Measurements from ENCODE around the gene RPL39L.

RPL39L gene

DNA sequence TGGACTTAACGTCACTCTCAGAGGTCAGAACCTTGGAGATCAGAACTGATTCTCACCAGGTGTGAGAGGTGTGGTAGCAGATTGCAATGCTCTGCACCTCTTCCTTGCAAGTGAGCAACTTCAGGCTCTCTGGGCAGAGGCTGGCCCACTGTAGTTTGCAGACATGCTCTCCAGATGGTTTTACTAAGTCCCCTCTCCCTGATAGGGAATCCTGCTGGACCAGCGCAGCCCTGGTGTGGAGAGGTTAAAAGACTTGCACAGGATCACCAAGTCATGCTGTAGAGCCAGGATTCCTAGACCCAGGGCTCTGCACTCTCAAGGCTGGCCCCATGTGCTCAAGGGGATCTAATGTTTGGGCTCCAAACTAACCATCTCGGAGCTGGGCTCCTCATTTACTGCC lies 62.2 kb downstream of the RPL39L start:
- TF ChIP-seq SALL2 (tag by site-specific recombination; IDR thresholded peaks at IDR 0.05; ENCODE audit: borderline replicate concordance) (no peak), ZNF548 (tag by site-specific recombination; IDR thresholded peaks at IDR 0.05) (no peak), ZNF174 (tag by site-specific recombination; IDR thresholded peaks at IDR 0.05) (no peak), ZNF169 (tag by site-specific recombination; IDR thresholded peaks at IDR 0.05) (no peak), ZNF133 (tag by site-specific recombination; IDR thresholded peaks at IDR 0.05) (no peak), ZNF768 (tag by site-specific recombination; IDR thresholded peaks at IDR 0.05) (no peak), KLF10 (tag by site-specific recombination; IDR thresholded peaks at IDR 0.05) (no peak), FEZF1 (tag by site-specific recombination; IDR thresholded peaks at IDR 0.05) (no peak), ZNF266 (tag by site-specific recombination; IDR thresholded peaks at IDR 0.05; ENCODE audit: low read depth) (no peak), TRIM28 (IDR thresholded peaks at IDR 0.05; ENCODE audit: borderline replicate concordance, low read length) (no peak), ZNF433 (tag by site-specific recombination; IDR thresholded peaks at IDR 0.05; ENCODE audit: low read depth) (no peak), GLI2 (tag by site-specific recombination; IDR thresholded peaks at IDR 0.05; ENCODE audit: borderline replicate concordance, low read depth) (no peak), ZNF23 (tag by site-specific recombination; IDR thresholded peaks at IDR 0.05; ENCODE audit: borderline replicate concordance) (no peak), ZNF658 (tag by site-specific recombination; IDR thresholded peaks at IDR 0.05) (no peak), BCL11A (tag by site-specific recombination; IDR thresholded peaks at IDR 0.05; ENCODE audit: low read depth) (no peak), ZFP41 (tag by site-specific recombination; IDR thresholded peaks at IDR 0.05; ENCODE audit: borderline replicate concordance) (no peak)
- TF ChIP-seq, protein P1, sequence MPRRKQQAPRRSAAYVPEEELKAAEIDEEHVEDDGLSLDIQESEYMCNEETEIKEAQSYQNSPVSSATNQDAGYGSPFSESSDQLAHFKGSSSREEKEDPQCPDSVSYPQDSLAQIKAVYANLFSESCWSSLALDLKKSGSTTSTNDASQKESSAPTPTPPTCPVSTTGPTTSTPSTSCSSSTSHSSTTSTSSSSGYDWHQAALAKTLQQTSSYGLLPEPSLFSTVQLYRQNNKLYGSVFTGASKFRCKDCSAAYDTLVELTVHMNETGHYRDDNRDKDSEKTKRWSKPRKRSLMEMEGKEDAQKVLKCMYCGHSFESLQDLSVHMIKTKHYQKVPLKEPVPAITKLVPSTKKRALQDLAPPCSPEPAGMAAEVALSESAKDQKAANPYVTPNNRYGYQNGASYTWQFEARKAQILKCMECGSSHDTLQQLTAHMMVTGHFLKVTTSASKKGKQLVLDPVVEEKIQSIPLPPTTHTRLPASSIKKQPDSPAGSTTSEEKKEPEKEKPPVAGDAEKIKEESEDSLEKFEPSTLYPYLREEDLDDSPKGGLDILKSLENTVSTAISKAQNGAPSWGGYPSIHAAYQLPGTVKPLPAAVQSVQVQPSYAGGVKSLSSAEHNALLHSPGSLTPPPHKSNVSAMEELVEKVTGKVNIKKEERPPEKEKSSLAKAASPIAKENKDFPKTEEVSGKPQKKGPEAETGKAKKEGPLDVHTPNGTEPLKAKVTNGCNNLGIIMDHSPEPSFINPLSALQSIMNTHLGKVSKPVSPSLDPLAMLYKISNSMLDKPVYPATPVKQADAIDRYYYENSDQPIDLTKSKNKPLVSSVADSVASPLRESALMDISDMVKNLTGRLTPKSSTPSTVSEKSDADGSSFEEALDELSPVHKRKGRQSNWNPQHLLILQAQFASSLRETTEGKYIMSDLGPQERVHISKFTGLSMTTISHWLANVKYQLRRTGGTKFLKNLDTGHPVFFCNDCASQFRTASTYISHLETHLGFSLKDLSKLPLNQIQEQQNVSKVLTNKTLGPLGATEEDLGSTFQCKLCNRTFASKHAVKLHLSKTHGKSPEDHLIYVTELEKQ (tag by site-specific recombination; IDR thresholded peaks at IDR 0.05; ENCODE audit: borderline replicate concordance), result no peak
- TF ChIP-seq, protein P2, sequence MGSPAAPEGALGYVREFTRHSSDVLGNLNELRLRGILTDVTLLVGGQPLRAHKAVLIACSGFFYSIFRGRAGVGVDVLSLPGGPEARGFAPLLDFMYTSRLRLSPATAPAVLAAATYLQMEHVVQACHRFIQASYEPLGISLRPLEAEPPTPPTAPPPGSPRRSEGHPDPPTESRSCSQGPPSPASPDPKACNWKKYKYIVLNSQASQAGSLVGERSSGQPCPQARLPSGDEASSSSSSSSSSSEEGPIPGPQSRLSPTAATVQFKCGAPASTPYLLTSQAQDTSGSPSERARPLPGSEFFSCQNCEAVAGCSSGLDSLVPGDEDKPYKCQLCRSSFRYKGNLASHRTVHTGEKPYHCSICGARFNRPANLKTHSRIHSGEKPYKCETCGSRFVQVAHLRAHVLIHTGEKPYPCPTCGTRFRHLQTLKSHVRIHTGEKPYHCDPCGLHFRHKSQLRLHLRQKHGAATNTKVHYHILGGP (tag by site-specific recombination; IDR thresholded peaks at IDR 0.05), result no peak
- TF ChIP-seq, protein P3, sequence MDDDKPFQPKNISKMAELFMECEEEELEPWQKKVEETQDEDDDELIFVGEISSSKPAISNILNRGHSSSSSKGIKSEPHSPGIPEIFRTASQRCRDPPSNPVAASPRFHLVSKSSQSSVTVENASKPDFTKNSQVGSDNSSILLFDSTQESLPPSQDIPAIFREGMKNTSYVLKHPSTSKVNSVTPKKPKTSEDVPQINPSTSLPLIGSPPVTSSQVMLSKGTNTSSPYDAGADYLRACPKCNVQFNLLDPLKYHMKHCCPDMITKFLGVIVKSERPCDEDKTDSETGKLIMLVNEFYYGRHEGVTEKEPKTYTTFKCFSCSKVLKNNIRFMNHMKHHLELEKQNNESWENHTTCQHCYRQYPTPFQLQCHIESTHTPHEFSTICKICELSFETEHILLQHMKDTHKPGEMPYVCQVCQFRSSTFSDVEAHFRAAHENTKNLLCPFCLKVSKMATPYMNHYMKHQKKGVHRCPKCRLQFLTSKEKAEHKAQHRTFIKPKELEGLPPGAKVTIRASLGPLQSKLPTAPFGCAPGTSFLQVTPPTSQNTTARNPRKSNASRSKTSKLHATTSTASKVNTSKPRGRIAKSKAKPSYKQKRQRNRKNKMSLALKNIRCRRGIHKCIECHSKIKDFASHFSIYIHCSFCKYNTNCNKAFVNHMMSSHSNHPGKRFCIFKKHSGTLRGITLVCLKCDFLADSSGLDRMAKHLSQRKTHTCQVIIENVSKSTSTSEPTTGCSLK (tag by site-specific recombination; IDR thresholded peaks at IDR 0.05), result no peak
- TF ChIP-seq, protein P4, sequence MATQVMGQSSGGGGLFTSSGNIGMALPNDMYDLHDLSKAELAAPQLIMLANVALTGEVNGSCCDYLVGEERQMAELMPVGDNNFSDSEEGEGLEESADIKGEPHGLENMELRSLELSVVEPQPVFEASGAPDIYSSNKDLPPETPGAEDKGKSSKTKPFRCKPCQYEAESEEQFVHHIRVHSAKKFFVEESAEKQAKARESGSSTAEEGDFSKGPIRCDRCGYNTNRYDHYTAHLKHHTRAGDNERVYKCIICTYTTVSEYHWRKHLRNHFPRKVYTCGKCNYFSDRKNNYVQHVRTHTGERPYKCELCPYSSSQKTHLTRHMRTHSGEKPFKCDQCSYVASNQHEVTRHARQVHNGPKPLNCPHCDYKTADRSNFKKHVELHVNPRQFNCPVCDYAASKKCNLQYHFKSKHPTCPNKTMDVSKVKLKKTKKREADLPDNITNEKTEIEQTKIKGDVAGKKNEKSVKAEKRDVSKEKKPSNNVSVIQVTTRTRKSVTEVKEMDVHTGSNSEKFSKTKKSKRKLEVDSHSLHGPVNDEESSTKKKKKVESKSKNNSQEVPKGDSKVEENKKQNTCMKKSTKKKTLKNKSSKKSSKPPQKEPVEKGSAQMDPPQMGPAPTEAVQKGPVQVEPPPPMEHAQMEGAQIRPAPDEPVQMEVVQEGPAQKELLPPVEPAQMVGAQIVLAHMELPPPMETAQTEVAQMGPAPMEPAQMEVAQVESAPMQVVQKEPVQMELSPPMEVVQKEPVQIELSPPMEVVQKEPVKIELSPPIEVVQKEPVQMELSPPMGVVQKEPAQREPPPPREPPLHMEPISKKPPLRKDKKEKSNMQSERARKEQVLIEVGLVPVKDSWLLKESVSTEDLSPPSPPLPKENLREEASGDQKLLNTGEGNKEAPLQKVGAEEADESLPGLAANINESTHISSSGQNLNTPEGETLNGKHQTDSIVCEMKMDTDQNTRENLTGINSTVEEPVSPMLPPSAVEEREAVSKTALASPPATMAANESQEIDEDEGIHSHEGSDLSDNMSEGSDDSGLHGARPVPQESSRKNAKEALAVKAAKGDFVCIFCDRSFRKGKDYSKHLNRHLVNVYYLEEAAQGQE (tag by site-specific recombination; IDR thresholded peaks at IDR 0.05), result no peak
- no peak overlapping the region for H3K4me3 ChIP-seq (ENCODE audit: low read depth, low read length)
- ChIA-PET POLR2A (no interaction called here), CTCF (no interaction called here)
- H3K36me3 ChIP-seq (ENCODE audit: control insufficient read depth in 2 of 2, insufficient read depth in 1 of 2, low read length in 2 of 2), result no peaks in the 10 kb centered on the region
- no peaks in the 10 kb centered on the region for H3K4me1 ChIP-seq (ENCODE audit: control insufficient read depth, insufficient read depth, low read length)
- H3K9me3 ChIP-seq (ENCODE audit: control insufficient read depth, insufficient read depth, low read depth, low read length), result no peaks in the 10 kb centered on the region
- no peak overlapping the region for H3K27ac ChIP-seq (ENCODE audit: extremely low read depth, low read depth, low read length)
